Heart right ventricle (tissue), 16 donors: ENCODE results near the gene PPM1H. TPM values are rescaled to one million over a fixed set of nuclear protein-coding genes. Genes with fewer than 3 reads are reported as not detected.

ENCODE experiments used
- ATAC-seq, 8 donors: fragments of 200-7000 bp; cut with Tn5 transposase; one replicate each; pipeline ENCODE4 v1.9.1; 2020; ENCODE audit warnings: mild to moderate bottlenecking in 8 of 8, moderate library complexity in 8 of 8, moderate number of reproducible peaks in 1 of 8
- DNase-seq, 2 donors: peaks; one replicate each; pipeline ENCODE4 v3.0.0-alpha.2; 2020
- H3K27ac ChIP-seq, 10 donors: fragments of 200-600 bp; sonication (generic) in 2 of 10; one replicate each; pipeline versions ENCODE4 v1.5.0 to v1.8.0; 2020 to 2022; ENCODE audit warnings: mild to moderate bottlenecking in 3 of 10
- H3K27me3 ChIP-seq, 7 donors: fragments of 200-600 bp; one replicate each; pipeline ENCODE4 v1.8.0; 2021 to 2022; ENCODE audit warnings: mild to moderate bottlenecking in 2 of 7
- H3K36me3 ChIP-seq, 9 donors: fragments of 200-600 bp; sonication (generic) in 1 of 9; one replicate each; pipeline versions ENCODE4 v1.5.0 to v1.8.0; 2020 to 2022; ENCODE audit warnings: mild to moderate bottlenecking in 2 of 9
- H3K4me1 ChIP-seq, 9 donors: fragments of 200-600 bp; sonication (generic) in 1 of 9; one replicate each; pipeline versions ENCODE4 v1.5.0 to v1.8.0; 2020 to 2022; ENCODE audit warnings: mild to moderate bottlenecking in 4 of 9
- H3K4me3 ChIP-seq, 10 donors: fragments of 200-600 bp; sonication (generic) in 2 of 10; one replicate each; pipeline versions ENCODE4 v1.5.0 to v1.8.0; 2020 to 2022; ENCODE audit warnings: mild to moderate bottlenecking in 7 of 10, moderate library complexity in 2 of 10
- H3K9me3 ChIP-seq, 11 donors: fragments of 200-600 bp in 10 of 11; sonication (generic) in 2 of 11; one replicate each; pipeline versions ENCODE4 v1.5.0 to v1.8.0; 2013 to 2022; ENCODE audit warnings: mild to moderate bottlenecking in 2 of 11, control low read depth in 1 of 11, moderate library complexity in 1 of 11
- CTCF ChIP-seq, 9 donors: fragments of 200-600 bp; sonication (generic) in 2 of 9; IDR thresholded peaks; one replicate each; pipeline versions ENCODE4 v1.5.0 to v1.8.0; 2021 to 2022; ENCODE audit warnings: antibody characterized with exemption in 9 of 9, mild to moderate bottlenecking in 5 of 9, moderate library complexity in 1 of 9
- WGBS, 2 donors: extraction: QIAGEN DNeasy Blood & Tissue Kit; methylation state at CpG; one replicate each; pipeline ENCODE4 v1.1.7; 2013; ENCODE audit warnings: inconsistent platforms in 1 of 2; 5-methylcytosine and 5-hydroxymethylcytosine counted together
- intact Hi-C, 10 donors: fragments of 100-400 bp; cut with DNase I; formaldehyde crosslinking; loops; one replicate each; pipeline versions ENCODE4 v1.11.1 to v1.14.2; 2022
- polyA plus RNA-seq, 2 donors: library from polyadenylated mRNA; stranded (reverse); fragments of 200-250 nt; gene quantifications; one replicate each; pipeline ENCODE4 v1.2.3, GENCODE V29; 2013
- total RNA-seq, 10 donors: library from RNA; stranded (reverse); fragmentation: NEBNext Ultra II Directional in 3 of 10; extraction: Animal tissue kit (Norgen Biotek cat#: 25700) in 3 of 10; gene quantifications; one replicate each; pipeline versions ENCODE4 v1.2.1 to v1.2.4, GENCODE V29; 2021 to 2023
- donor health status: Arrhythmogenic right ventricular cardiomyopathy.
- donor health status: ischemic (EF 13 %, LVEDD 7.1; RV severe dilation, severe dysfunction).
- donor health status: healthy with polysubstance abuse.
- donor health status: DM: no; HTN: yes; CAD: no.
- donor health status: DM: no; HTN: no; CAD: no.
- donor health status: ischemic (EF 25% LVEDD 6.9; RV normal size, moderate dysfunction).
- donor health status: ischemic (EF 25% LVEDD 5.7; RV mildly dilated, moderate dysfunction).
- donor health status: healthy.
- donor health status: DM: yes; HTN: yes; CAD: no.
- donor health status: Ischemic cardiomyopathy.
- donor health status: ischemic (EF 35%, LVEDD 5.7; RV mildly dilated, moderate dysfunction).
- donor health status: nonischemic (EF 11% LVEDD 7.7; RV severe dilation, severe dysfunction).
- donor health status: DM: yes; HTN: yes; CAD: no.
- donor health status: PGD.
- donor health status: ischemic (EF 29% LVEDD 5.4; RV normal size, mild dysfunction).
- donor health status: nonischemic (EF 23%, LVEDD 6.1; RV moderate dilation, normal function).

PPM1H gene
- total and polyA plus RNA-seq, 12 donors: 0.62 to 7.1 (median 5.3) TPM

GRCh38 chr12:62933220-62933601, 1.7 kb downstream of the PPM1H start:
- H3K27ac ChIP-seq: peak overlapping the region in 6 of 10 donors; percentile 75 to 87 (median 82)
- peak; percentile 32 to 82 (median 73) for ATAC-seq
- peaks cover 0 to 15% (median 0%) of the 10 kb centered on the region in 7 donors for H3K27me3 ChIP-seq
- DNase-seq: peak; percentile 45 to 50
- H3K36me3 ChIP-seq: no peaks in the 10 kb centered on the region
- WGBS, 2 donors: 0 to 1% methylated on average over 15 of the region's 15 CpGs
- TF ChIP-seq CTCF (IDR thresholded peaks at IDR 0.05): no peak
- no peaks in the 10 kb centered on the region for H3K9me3 ChIP-seq
- H3K4me3 ChIP-seq: peak overlapping the region; percentile 67 to 95 (median 86)
- H3K4me1 ChIP-seq: peaks cover 0 to 25% (median 14%) of the 10 kb centered on the region in 9 donors
- intact Hi-C loops: loop anchor here in 8 of 10 donors (5.0 to 10.0 kb wide), 5 partner anchors 66 to 121 kb away; no protein-coding TSS in a partner anchor

- 79 to 83% methylated on average over 3 of the region's 3 CpGs for WGBS, 2 donors
- intact Hi-C loops: loop anchor here in 8 of 10 donors (5.0 to 10.0 kb wide), 5 partner anchors 64 to 119 kb away; no protein-coding TSS in a partner anchor
These were observed 3.5 kb downstream of the PPM1H start for GRCh38 chr12:62931477-62931876.

GRCh38 chr12:62930546-62931425, 4.2 kb downstream of the PPM1H start:
- DNase-seq (no peak), ATAC-seq (no peak)
- intact Hi-C loops: loop anchor here in 8 of 10 donors (5.0 to 10.0 kb wide), 5 partner anchors 63 to 118 kb away; no protein-coding TSS in a partner anchor
- peaks cover 0 to 15% (median 0%) of the 10 kb centered on the region in 7 donors for H3K27me3 ChIP-seq
- H3K36me3 ChIP-seq: no peaks in the 10 kb centered on the region
- WGBS, 2 donors: 46 to 58% methylated on average over 5 of the region's 5 CpGs
- H3K27ac ChIP-seq: no peak overlapping the region
- no peak for TF ChIP-seq CTCF (IDR thresholded peaks at IDR 0.05)
- H3K9me3 ChIP-seq: no peaks in the 10 kb centered on the region
- peaks cover 0 to 25% (median 14%) of the 10 kb centered on the region in 9 donors for H3K4me1 ChIP-seq
- no peak overlapping the region for H3K4me3 ChIP-seq

More at GRCh38 chr12:62931477-62931876, 3.5 kb downstream of the PPM1H start:
- no peak for DNase-seq
- peaks cover 0 to 25% (median 14%) of the 10 kb centered on the region in 9 donors for H3K4me1 ChIP-seq
- no peak for ATAC-seq
- no peaks in the 10 kb centered on the region for H3K36me3 ChIP-seq
- no peak overlapping the region for H3K4me3 ChIP-seq
- TF ChIP-seq CTCF (IDR thresholded peaks at IDR 0.05): no peak
- H3K27ac ChIP-seq: no peak overlapping the region
- H3K9me3 ChIP-seq: no peaks in the 10 kb centered on the region
- peaks cover 0 to 15% (median 0%) of the 10 kb centered on the region in 7 donors for H3K27me3 ChIP-seq

- WGBS, 2 donors: 82 to 86% methylated on average over 2 of the region's 2 CpGs
- Histone ChIP-seq H3K27me3 (peaks cover 0 to 10% (median 0%) of the 10 kb centered on the region in 7 donors), H3K36me3 (no peaks in the 10 kb centered on the region), H3K27ac (no peak overlapping the region), H3K9me3 (no peaks in the 10 kb centered on the region), H3K4me1 (peaks cover 0 to 18% (median 11%) of the 10 kb centered on the region in 9 donors), H3K4me3 (no peak overlapping the region)
- no peak for TF ChIP-seq CTCF (IDR thresholded peaks at IDR 0.05)
- DNase-seq (no peak), ATAC-seq (no peak)
- intact Hi-C loops: no loop called here
These were observed 6.3 kb downstream of the PPM1H start for GRCh38 chr12:62928632-62929031.
